ENCODE results near the gene NVL.

The NVL gene

DNA sequence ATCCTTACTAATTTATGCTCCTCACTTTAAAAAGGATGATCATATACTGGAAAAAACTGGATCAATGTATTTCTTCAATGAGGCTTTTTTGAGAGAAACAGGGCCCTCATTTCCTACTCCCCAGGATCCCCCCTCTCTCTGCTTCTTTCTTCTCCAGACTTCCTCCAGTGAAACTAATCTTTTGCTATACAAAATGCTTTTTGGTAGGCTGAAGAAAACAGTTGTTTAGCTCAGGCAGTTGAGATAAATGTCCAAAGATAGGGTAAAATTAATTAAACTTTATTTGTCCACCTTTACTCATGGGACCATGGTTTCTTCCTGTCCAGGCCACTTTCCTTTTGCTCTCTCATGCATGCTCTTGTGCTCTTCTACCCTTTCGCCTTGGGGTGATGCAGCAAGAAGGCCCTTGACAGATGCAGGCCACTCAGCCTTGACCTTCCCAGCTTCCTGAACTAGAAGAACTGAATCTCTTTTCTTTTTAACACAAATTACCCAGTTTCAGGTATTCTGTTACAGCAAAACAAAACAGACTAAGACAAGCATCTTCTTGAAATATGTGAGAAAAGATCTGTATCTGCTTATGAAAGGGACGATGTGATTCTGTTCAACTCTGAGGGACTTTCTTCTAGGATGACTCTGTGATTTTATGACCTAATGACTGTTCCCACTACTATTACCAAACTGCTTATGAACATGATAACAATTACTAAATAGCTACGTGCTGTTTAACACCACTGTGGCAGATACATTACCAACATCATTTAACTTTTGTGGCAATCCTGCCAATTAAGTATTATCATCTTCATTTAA is 63.7 kb downstream of the NVL start (continued):
- TF ChIP-seq YY2 (tag by site-specific recombination; IDR thresholded peaks at IDR 0.05): no peak
- no peak for TF ChIP-seq ZNF341 (tag by site-specific recombination; IDR thresholded peaks at IDR 0.05; ENCODE audit: low read depth)
- peak; percentile 66; the same call in 1 of the 2 replicates for TF ChIP-seq ZNF629 (tag by site-specific recombination; IDR thresholded peaks at IDR 0.05)
- TF ChIP-seq ZNF19 (tag by site-specific recombination; IDR thresholded peaks at IDR 0.05; ENCODE audit: low read depth): no peak
- TF ChIP-seq KLF8 (tag by site-specific recombination; IDR thresholded peaks at IDR 0.05): 0 out of 2 replicates have a peak, but pooled peaks have one; percentile 19
- TF ChIP-seq ZNF843 (tag by site-specific recombination; IDR thresholded peaks at IDR 0.05): 0 out of 2 replicates have a peak, but pooled peaks have one; percentile 22
- TF ChIP-seq WT1 (tag by site-specific recombination; IDR thresholded peaks at IDR 0.05): peak; percentile 14; the same call in 1 of the 2 replicates
- TF ChIP-seq ZNF350 (tag by site-specific recombination; IDR thresholded peaks at IDR 0.05): no peak
- no peak for TF ChIP-seq MEIS1 (CRISPR knock-in tag; IDR thresholded peaks at IDR 0.05; ENCODE audit: borderline replicate concordance)
- TF ChIP-seq ZNF677 (tag by site-specific recombination; IDR thresholded peaks at IDR 0.05): no peak
- TF ChIP-seq, protein P1, sequence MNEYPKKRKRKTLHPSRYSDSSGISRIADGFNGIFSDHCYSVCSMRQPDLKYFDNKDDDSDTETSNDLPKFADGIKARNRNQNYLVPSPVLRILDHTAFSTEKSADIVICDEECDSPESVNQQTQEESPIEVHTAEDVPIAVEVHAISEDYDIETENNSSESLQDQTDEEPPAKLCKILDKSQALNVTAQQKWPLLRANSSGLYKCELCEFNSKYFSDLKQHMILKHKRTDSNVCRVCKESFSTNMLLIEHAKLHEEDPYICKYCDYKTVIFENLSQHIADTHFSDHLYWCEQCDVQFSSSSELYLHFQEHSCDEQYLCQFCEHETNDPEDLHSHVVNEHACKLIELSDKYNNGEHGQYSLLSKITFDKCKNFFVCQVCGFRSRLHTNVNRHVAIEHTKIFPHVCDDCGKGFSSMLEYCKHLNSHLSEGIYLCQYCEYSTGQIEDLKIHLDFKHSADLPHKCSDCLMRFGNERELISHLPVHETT (tag by site-specific recombination; IDR thresholded peaks at IDR 0.05): peak; percentile 64; the same call in 1 of the 2 replicates
- peak; percentile 53; the same call in 1 of the 2 replicates for TF ChIP-seq ZNF366 (tag by site-specific recombination; conservative IDR thresholded peaks at IDR 0.05)

DNA sequence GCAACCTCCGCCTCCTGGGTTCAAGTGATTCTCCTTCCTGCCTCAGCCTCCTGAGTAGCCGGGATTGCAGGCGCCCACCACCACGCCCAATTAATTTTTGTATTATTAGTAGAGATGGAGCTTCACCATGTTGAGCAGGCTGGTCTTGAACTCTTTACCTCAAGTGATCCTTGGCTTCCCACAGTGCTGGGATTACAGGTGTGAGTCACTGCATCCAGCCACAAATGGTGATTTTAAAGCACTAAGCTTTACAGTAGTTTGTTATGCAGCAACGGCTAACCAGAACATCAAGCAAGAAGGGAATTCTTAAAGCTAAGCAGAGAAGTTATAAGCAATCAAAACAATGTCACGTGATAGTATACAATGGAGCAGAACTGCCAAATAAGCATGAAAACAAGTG is 65.7 kb downstream of the NVL start:
- TF ChIP-seq KLF9 (tag by site-specific recombination; IDR thresholded peaks at IDR 0.05; ENCODE audit: low read depth): no peak
- 0 out of 2 replicates have a peak, but pooled peaks have one; percentile 9 for TF ChIP-seq OSR2 (tag by site-specific recombination; IDR thresholded peaks at IDR 0.05)
- peak; percentile 48; the same call in 1 of the 2 replicates for TF ChIP-seq ZNF600 (tag by site-specific recombination; IDR thresholded peaks at IDR 0.05)
- TF ChIP-seq RBAK (tag by site-specific recombination; IDR thresholded peaks at IDR 0.05): 0 out of 2 replicates have a peak, but pooled peaks have one; percentile 55
- ChIA-PET POLR2A (no interaction called here), CTCF (interaction anchor here (0.6 to 1.0 kb wide), 2 partner anchors 100 to 802 kb away, joined by 3 read pairs; no protein-coding TSS in a partner anchor)
- Histone ChIP-seq H3K27ac (ENCODE audit: extremely low read depth, low read depth, low read length) (no peak overlapping the region), H3K4me3 (ENCODE audit: low read depth, low read length) (no peak overlapping the region), H3K4me1 (ENCODE audit: control insufficient read depth, insufficient read depth, low read length) (peaks cover 16% of the 10 kb centered on the region; the same call in 1 of the 2 replicates), H3K9me3 (ENCODE audit: control insufficient read depth, insufficient read depth, low read depth, low read length) (no peaks in the 10 kb centered on the region), H3K36me3 (ENCODE audit: control insufficient read depth in 2 of 2, insufficient read depth in 1 of 2, low read length in 2 of 2) (peaks cover 17 to 27% of the 10 kb centered on the region in 2 experiments)

DNA sequence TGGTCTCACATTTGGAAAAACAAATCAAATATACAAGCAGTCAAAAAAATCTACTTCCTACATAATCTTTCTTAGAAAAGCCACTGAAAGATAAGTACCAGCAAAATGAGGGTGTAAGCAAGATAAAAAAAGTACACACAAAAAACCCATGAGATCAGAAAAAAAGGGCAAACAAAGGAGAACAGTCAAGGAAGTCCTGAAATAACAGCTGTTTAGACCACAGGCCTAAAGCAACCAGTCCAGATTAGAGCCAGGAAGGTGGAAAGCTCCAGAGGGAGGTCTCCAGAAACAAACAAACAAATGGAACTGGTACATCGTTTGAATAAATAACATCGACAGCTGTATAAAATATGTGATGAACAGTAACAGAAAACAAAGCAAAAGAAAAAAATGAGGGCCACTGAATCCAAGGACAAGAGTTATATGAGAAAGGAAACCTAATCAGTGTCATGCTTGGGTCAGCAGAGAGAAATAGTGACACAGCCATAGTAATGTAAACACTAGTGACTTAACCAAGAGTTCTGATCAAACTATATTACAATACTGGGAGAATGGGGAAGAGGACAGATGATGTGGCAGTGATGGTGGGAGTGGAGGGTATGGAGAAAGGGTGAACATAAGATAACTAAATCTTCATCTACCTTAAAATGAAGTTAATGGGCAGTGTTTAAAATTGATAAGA is 67.5 kb downstream of the NVL start:
- Histone ChIP-seq H3K4me3 (ENCODE audit: low read depth, low read length) (no peak overlapping the region), H3K9me3 (ENCODE audit: control insufficient read depth, insufficient read depth, low read depth, low read length) (no peaks in the 10 kb centered on the region), H3K27ac (ENCODE audit: extremely low read depth, low read depth, low read length) (no peak overlapping the region), H3K36me3 (ENCODE audit: control insufficient read depth in 2 of 2, insufficient read depth in 1 of 2, low read length in 2 of 2) (peaks cover 9 to 27% of the 10 kb centered on the region in 2 experiments), H3K4me1 (ENCODE audit: control insufficient read depth, insufficient read depth, low read length) (peaks cover 13% of the 10 kb centered on the region; the same call in 1 of the 2 replicates)
- POLR2A ChIA-PET: no interaction called here
- CTCF ChIA-PET: interaction anchor here (0.7 kb wide), 1 partner anchor 56 kb away, joined by 3 read pairs; no protein-coding TSS in a partner anchor
- TF ChIP-seq, protein P2, sequence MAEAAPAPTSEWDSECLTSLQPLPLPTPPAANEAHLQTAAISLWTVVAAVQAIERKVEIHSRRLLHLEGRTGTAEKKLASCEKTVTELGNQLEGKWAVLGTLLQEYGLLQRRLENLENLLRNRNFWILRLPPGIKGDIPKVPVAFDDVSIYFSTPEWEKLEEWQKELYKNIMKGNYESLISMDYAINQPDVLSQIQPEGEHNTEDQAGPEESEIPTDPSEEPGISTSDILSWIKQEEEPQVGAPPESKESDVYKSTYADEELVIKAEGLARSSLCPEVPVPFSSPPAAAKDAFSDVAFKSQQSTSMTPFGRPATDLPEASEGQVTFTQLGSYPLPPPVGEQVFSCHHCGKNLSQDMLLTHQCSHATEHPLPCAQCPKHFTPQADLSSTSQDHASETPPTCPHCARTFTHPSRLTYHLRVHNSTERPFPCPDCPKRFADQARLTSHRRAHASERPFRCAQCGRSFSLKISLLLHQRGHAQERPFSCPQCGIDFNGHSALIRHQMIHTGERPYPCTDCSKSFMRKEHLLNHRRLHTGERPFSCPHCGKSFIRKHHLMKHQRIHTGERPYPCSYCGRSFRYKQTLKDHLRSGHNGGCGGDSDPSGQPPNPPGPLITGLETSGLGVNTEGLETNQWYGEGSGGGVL (tag by site-specific recombination; IDR thresholded peaks at IDR 0.05): no peak
- TF ChIP-seq, protein P3, sequence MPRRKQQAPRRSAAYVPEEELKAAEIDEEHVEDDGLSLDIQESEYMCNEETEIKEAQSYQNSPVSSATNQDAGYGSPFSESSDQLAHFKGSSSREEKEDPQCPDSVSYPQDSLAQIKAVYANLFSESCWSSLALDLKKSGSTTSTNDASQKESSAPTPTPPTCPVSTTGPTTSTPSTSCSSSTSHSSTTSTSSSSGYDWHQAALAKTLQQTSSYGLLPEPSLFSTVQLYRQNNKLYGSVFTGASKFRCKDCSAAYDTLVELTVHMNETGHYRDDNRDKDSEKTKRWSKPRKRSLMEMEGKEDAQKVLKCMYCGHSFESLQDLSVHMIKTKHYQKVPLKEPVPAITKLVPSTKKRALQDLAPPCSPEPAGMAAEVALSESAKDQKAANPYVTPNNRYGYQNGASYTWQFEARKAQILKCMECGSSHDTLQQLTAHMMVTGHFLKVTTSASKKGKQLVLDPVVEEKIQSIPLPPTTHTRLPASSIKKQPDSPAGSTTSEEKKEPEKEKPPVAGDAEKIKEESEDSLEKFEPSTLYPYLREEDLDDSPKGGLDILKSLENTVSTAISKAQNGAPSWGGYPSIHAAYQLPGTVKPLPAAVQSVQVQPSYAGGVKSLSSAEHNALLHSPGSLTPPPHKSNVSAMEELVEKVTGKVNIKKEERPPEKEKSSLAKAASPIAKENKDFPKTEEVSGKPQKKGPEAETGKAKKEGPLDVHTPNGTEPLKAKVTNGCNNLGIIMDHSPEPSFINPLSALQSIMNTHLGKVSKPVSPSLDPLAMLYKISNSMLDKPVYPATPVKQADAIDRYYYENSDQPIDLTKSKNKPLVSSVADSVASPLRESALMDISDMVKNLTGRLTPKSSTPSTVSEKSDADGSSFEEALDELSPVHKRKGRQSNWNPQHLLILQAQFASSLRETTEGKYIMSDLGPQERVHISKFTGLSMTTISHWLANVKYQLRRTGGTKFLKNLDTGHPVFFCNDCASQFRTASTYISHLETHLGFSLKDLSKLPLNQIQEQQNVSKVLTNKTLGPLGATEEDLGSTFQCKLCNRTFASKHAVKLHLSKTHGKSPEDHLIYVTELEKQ (tag by site-specific recombination; IDR thresholded peaks at IDR 0.05; ENCODE audit: borderline replicate concordance): no peak
- TF ChIP-seq ZNF146 (tag by site-specific recombination; IDR thresholded peaks at IDR 0.05) (no peak), ZNF677 (tag by site-specific recombination; IDR thresholded peaks at IDR 0.05) (no peak)
- TF ChIP-seq, protein P4, sequence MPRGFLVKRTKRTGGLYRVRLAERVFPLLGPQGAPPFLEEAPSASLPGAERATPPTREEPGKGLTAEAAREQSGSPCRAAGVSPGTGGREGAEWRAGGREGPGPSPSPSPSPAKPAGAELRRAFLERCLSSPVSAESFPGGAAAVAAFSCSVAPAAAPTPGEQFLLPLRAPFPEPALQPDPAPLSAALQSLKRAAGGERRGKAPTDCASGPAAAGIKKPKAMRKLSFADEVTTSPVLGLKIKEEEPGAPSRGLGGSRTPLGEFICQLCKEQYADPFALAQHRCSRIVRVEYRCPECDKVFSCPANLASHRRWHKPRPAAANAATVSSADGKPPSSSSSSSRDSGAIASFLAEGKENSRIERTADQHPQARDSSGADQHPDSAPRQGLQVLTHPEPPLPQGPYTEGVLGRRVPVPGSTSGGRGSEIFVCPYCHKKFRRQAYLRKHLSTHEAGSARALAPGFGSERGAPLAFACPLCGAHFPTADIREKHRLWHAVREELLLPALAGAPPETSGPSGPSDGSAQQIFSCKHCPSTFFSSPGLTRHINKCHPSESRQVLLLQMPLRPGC (tag by site-specific recombination; IDR thresholded peaks at IDR 0.05): 0 out of 2 replicates have a peak, but pooled peaks have one; percentile 12
- TF ChIP-seq, protein P5, sequence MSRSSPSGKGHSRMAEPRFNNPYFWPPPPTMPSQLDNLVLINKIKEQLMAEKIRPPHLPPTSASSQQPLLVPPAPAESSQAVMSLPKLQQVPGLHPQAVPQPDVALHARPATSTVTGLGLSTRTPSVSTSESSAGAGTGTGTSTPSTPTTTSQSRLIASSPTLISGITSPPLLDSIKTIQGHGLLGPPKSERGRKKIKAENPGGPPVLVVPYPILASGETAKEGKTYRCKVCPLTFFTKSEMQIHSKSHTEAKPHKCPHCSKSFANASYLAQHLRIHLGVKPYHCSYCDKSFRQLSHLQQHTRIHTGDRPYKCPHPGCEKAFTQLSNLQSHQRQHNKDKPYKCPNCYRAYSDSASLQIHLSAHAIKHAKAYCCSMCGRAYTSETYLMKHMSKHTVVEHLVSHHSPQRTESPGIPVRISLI (tag by site-specific recombination; IDR thresholded peaks at IDR 0.05): peak; percentile 33; the same call in 1 of the 2 replicates

All from HEK293 (cell line).